ENCODE measurements around the gene CEP19. TPM values are rescaled to one million over a fixed set of nuclear protein-coding genes. Genes with fewer than 3 reads are reported as not detected.

CEP19 gene
- total and polyA plus RNA-seq, 2 of the 8 experiments (the other 6 are each of a cell fraction or from before 2014, with no cell fraction given), result 0.95 to 1.6 TPM

- H4K5ac ChIP-seq (ENCODE audit: insufficient read length, low read depth, low read length), result peak overlapping the region; percentile 6
- no peaks in the 10 kb centered on the region for H3K9me3 ChIP-seq (ENCODE audit: insufficient read depth in 2 of 2, low read depth in 1 of 2, low read length in 1 of 2)
- H3K56ac ChIP-seq (replicated peaks; ENCODE audit: insufficient read length, low read depth, low read length), result no peak overlapping the region
- no peak overlapping the region for H2BK5ac ChIP-seq (ENCODE audit: low read depth, low read length)
- TF ChIP-seq, protein P1, sequence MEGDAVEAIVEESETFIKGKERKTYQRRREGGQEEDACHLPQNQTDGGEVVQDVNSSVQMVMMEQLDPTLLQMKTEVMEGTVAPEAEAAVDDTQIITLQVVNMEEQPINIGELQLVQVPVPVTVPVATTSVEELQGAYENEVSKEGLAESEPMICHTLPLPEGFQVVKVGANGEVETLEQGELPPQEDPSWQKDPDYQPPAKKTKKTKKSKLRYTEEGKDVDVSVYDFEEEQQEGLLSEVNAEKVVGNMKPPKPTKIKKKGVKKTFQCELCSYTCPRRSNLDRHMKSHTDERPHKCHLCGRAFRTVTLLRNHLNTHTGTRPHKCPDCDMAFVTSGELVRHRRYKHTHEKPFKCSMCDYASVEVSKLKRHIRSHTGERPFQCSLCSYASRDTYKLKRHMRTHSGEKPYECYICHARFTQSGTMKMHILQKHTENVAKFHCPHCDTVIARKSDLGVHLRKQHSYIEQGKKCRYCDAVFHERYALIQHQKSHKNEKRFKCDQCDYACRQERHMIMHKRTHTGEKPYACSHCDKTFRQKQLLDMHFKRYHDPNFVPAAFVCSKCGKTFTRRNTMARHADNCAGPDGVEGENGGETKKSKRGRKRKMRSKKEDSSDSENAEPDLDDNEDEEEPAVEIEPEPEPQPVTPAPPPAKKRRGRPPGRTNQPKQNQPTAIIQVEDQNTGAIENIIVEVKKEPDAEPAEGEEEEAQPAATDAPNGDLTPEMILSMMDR (IDR thresholded peaks at IDR 0.05; ENCODE audit: control extremely low read depth in 1 of 3, insufficient read depth in 1 of 3, low read depth in 1 of 3, low read length in 3 of 3), result no peak
- TF ChIP-seq JUND (IDR thresholded peaks at IDR 0.05; ENCODE audit: low read length), result no peak
- TF ChIP-seq TBP (IDR thresholded peaks at IDR 0.05; ENCODE audit: low read depth, low read length), result peak; percentile 36; the same call in 1 of the 2 replicates
- no peak for TF ChIP-seq SRF (IDR thresholded peaks at IDR 0.05; ENCODE audit: low read depth, low read length)
- peak; percentile 18 for TF ChIP-seq ASH2L (IDR thresholded peaks at IDR 0.05; ENCODE audit: low read length)
- no peak for TF ChIP-seq POLR2AphosphoS5 (IDR thresholded peaks at IDR 0.05; ENCODE audit: low read depth, low read length)
- H3K14ac ChIP-seq (ENCODE audit: insufficient read length), result no peak overlapping the region
- H3K4me2 ChIP-seq (ENCODE audit: insufficient read depth in 1 of 2, low read depth in 2 of 2, low read length in 2 of 2), result peak overlapping the region; percentile 64 to 75
- peak overlapping the region; percentile 65 to 88 (median 79) for H3K4me3 ChIP-seq (ENCODE audit: extremely low read depth in 1 of 4, insufficient read depth in 2 of 4, low read depth in 3 of 4, low read length in 4 of 4)
- peak overlapping the region; percentile 38 to 75 (median 52) for H3K9ac ChIP-seq (replicated peaks in 1 of 4; ENCODE audit: extremely low read depth in 1 of 4, low read depth in 3 of 4, low read length in 3 of 4)
- no peak overlapping the region for H3K27ac ChIP-seq (ENCODE audit: low read depth, low read length)
- H2BK15ac ChIP-seq (ENCODE audit: low read length), result no peak overlapping the region
- H3K18ac ChIP-seq (ENCODE audit: extremely low read depth, low read length), result peak overlapping the region; percentile 78; the same call in 1 of the 2 replicates
- no peak overlapping the region for H3K4ac ChIP-seq (replicated peaks; ENCODE audit: insufficient read length, low read depth, low read length)
- no peaks in the 10 kb centered on the region for H3K36me3 ChIP-seq (ENCODE audit: control insufficient read depth in 2 of 4, insufficient read depth in 4 of 4, low read length in 3 of 4)
- CTCF ChIA-PET (ENCODE audit: partially characterized antibody), result interaction anchor here (0.6 to 2.1 kb wide), 5 partner anchors 28 to 123 kb away, joined by 3 to 7 read pairs (median 3); no protein-coding TSS in a partner anchor
- no peak overlapping the region for H3K23ac ChIP-seq (ENCODE audit: insufficient read length)
- no peaks in the 10 kb centered on the region for H3K79me2 ChIP-seq (ENCODE audit: control insufficient read depth in 1 of 2, insufficient read depth in 2 of 2, low read length in 2 of 2)
- H2BK120ac ChIP-seq (replicated peaks; ENCODE audit: low read depth, low read length), result no peak overlapping the region
- H4K91ac ChIP-seq (replicated peaks; ENCODE audit: insufficient read length, low read length), result no peak overlapping the region
- H3K4me1 ChIP-seq (replicated peaks in 1 of 4; ENCODE audit: control insufficient read depth in 3 of 4, insufficient read depth in 4 of 4, low read length in 3 of 4), result peaks cover 0 to 6% (median 3%) of the 10 kb centered on the region in 4 experiments; a peak in 4 of 7 replicates
- no peaks in the 10 kb centered on the region for H3K79me1 ChIP-seq (ENCODE audit: low read depth, low read length)
- no peaks in the 10 kb centered on the region; a peak in 2 of 7 replicates for H3K27me3 ChIP-seq (replicated peaks in 1 of 4; ENCODE audit: control insufficient read depth in 3 of 4, extremely low read depth in 1 of 4, insufficient read depth in 3 of 4, low read length in 3 of 4)
- WGBS, 2 experiments (ENCODE audit: extremely low coverage in 1 of 2, insufficient coverage in 1 of 2, insufficient read length in 1 of 2, insufficient replicate concordance in 2 of 2, low coverage in 1 of 2, low lambda C conversion rate in 2 of 2, missing lambda C conversion rate in 1 of 2), result 26% methylated on average over 23 of the region's 64 CpGs; no CpG with 5 or more reads in 1 of the 2 experiments
- no peak overlapping the region for H2BK20ac ChIP-seq (ENCODE audit: low read length)
- peaks cover 7% of the 10 kb centered on the region for H3K23me2 ChIP-seq (ENCODE audit: low read depth, low read length)
- no peak overlapping the region for H2BK12ac ChIP-seq (ENCODE audit: low read depth, low read length)
- H4K20me1 ChIP-seq (replicated peaks in 1 of 2; ENCODE audit: control insufficient read depth in 1 of 2, insufficient read depth in 2 of 2, low read length in 2 of 2), result no peaks in the 10 kb centered on the region
- peak overlapping the region; percentile 57; the same call in 1 of the 2 replicates for H4K8ac ChIP-seq (ENCODE audit: extremely low read depth, insufficient read depth, low read length)
- DNase-seq (ENCODE audit: low read depth in 1 of 2, low spot score in 2 of 2) (no peak), FAIRE-seq (no peak)
- POLR2A ChIA-PET (ENCODE audit: partially characterized antibody), result interaction anchor here (0.9 to 1.7 kb wide), 4 partner anchors 14 to 43 kb away, joined by 3 to 4 read pairs (median 4); partner anchors contain the start of gene PAK2
- peak overlapping the region; percentile 56; the same call in 1 of the 2 replicates for H2AFZ ChIP-seq (ENCODE audit: low read length)
- no peak overlapping the region for H2AK5ac ChIP-seq (ENCODE audit: low read depth, low read length)
Observed at GRCh38 chr3:196712514-196713413, 714 bp upstream of the CEP19 start.
